Astrocyte (in vitro differentiated cells and primary cell): Measurements from ENCODE around the gene LHX1. TPM values are rescaled to one million over a fixed set of nuclear protein-coding genes. Genes with fewer than 3 reads are reported as not detected.

Experiments used
- DNase-seq: peaks from one replicate; pipeline ENCODE4 v3.0.0-alpha.2; 2010; ENCODE audit warnings: low read depth
- FAIRE-seq: peaks from 2 replicates; lab custom pipeline; 2011; peaks lifted over from hg19 to GRCh38; lab: Jason Lieb, UNC
- H2AFZ ChIP-seq: 2 replicates; pipeline ENCODE4 v1.6.0; 2012; ENCODE audit warnings: low read depth, low read length, inconsistent platforms
- H3K27ac ChIP-seq: 2 replicates; pipeline ENCODE4 v1.5.1; 2011; ENCODE audit warnings: low read depth, low read length, inconsistent platforms
- H3K27me3 ChIP-seq: 2 replicates; pipeline ENCODE4 v1.6.0; 2011; ENCODE audit warnings: low read length, inconsistent platforms; ENCODE audit not compliant: insufficient read depth
- H3K36me3 ChIP-seq: 2 replicates; pipeline ENCODE4 v1.5.1; 2011; ENCODE audit warnings: low read length, inconsistent platforms; ENCODE audit not compliant: insufficient read depth
- H3K4me1 ChIP-seq: 2 replicates; pipeline ENCODE4 v1.5.1; 2011; ENCODE audit warnings: low read length, inconsistent platforms; ENCODE audit not compliant: insufficient read depth
- H3K4me2 ChIP-seq: 2 replicates; pipeline ENCODE4 v1.6.0; 2012; ENCODE audit warnings: low read length, inconsistent platforms
- H3K4me3 ChIP-seq: 2 replicates; pipeline ENCODE4 v1.5.1; 2011; ENCODE audit warnings: low read depth, mild to moderate bottlenecking, low read length, inconsistent platforms; ENCODE audit not compliant: insufficient read depth
- H3K79me2 ChIP-seq: 2 replicates; pipeline ENCODE4 v1.6.0; 2012; ENCODE audit warnings: mild to moderate bottlenecking, low read length, inconsistent platforms; ENCODE audit not compliant: insufficient read depth
- H3K9ac ChIP-seq: 2 replicates; pipeline ENCODE4 v1.6.0; 2012; ENCODE audit warnings: mild to moderate bottlenecking, low read length, inconsistent platforms
- H3K9me3 ChIP-seq: 2 replicates; pipeline ENCODE4 v1.5.1; 2012; ENCODE audit warnings: low read depth, mild to moderate bottlenecking, low read length, inconsistent platforms; ENCODE audit not compliant: insufficient read depth
- H4K20me1 ChIP-seq: 2 replicates; pipeline ENCODE4 v1.6.0; 2012; ENCODE audit warnings: low read length, inconsistent platforms; ENCODE audit not compliant: insufficient read depth
- H3K27ac Mint-ChIP-seq: one replicate; pipeline ENCODE4 v1.8.0; 2021; ENCODE audit warnings: mild to moderate bottlenecking, mixed read lengths; ENCODE audit not compliant: unreplicated experiment
- H3K27me3 Mint-ChIP-seq: one replicate; pipeline ENCODE4 v1.8.0; 2021; ENCODE audit warnings: low read depth, mixed read lengths; ENCODE audit not compliant: unreplicated experiment
- H3K36me3 Mint-ChIP-seq: one replicate; pipeline ENCODE4 v1.8.0; 2021; ENCODE audit warnings: low read depth, mixed read lengths; ENCODE audit not compliant: unreplicated experiment
- H3K4me1 Mint-ChIP-seq: one replicate; pipeline ENCODE4 v1.8.0; 2021; ENCODE audit warnings: low read depth, mixed read lengths; ENCODE audit not compliant: unreplicated experiment
- H3K4me3 Mint-ChIP-seq: one replicate; pipeline ENCODE4 v1.8.0; 2021; ENCODE audit warnings: mild to moderate bottlenecking, moderate library complexity, mixed read lengths; ENCODE audit not compliant: unreplicated experiment
- H3K9me3 Mint-ChIP-seq: one replicate; pipeline ENCODE4 v1.8.0; 2021; ENCODE audit warnings: mild to moderate bottlenecking, mixed read lengths; ENCODE audit not compliant: unreplicated experiment
- CTCF ChIP-seq: IDR thresholded peaks from 2 replicates; pipeline ENCODE4 v1.5.1; 2011; ENCODE audit warnings: low read depth, mild to moderate bottlenecking, inconsistent platforms, low read length, moderate library complexity; ENCODE audit not compliant: insufficient read depth
- EZH2 ChIP-seq: IDR thresholded peaks from 2 replicates; pipeline ENCODE4 v1.6.1; 2012; ENCODE audit warnings: mild to moderate bottlenecking, low read length, inconsistent platforms; ENCODE audit not compliant: insufficient read depth
- total RNA-seq: library from RNA; stranded (reverse); gene quantifications from 2 replicates; pipeline ENCODE4 v1.2.1, GENCODE V29; 2021

The LHX1 gene
- total RNA-seq, 1 donor from 2014 or later = 10.8 TPM

GRCh38 chr17:36939802-36940312, 2.6 kb downstream of the LHX1 start:
- Mint-ChIP-seq H3K4me1 (peaks cover 5% of the 10 kb centered on the region), H3K4me3 (peak overlapping the region; percentile 85), H3K36me3 (peaks cover 16% of the 10 kb centered on the region), H3K9me3 (peaks cover 22% of the 10 kb centered on the region), H3K27ac (peak overlapping the region; percentile 26), H3K27me3 (peaks cover 55% of the 10 kb centered on the region)
- no peak overlapping the region for H3K9ac ChIP-seq
- H3K79me2 ChIP-seq = no peaks in the 10 kb centered on the region
- H3K4me1 ChIP-seq = peaks cover 15% of the 10 kb centered on the region
- H4K20me1 ChIP-seq = peaks cover 27% of the 10 kb centered on the region
- H3K9me3 ChIP-seq = peaks cover 7% of the 10 kb centered on the region
- no peak for TF ChIP-seq EZH2
- TF ChIP-seq CTCF = no peak
- H3K4me2 ChIP-seq = no peak overlapping the region
- no peak overlapping the region for H3K4me3 ChIP-seq
- no peaks in the 10 kb centered on the region for H3K36me3 ChIP-seq
- no peak overlapping the region for H3K27ac ChIP-seq
- no peak overlapping the region for H2AFZ ChIP-seq
- H3K27me3 ChIP-seq = peaks cover 97% of the 10 kb centered on the region
- FAIRE-seq (no peak), DNase-seq (no peak)

DNA sequence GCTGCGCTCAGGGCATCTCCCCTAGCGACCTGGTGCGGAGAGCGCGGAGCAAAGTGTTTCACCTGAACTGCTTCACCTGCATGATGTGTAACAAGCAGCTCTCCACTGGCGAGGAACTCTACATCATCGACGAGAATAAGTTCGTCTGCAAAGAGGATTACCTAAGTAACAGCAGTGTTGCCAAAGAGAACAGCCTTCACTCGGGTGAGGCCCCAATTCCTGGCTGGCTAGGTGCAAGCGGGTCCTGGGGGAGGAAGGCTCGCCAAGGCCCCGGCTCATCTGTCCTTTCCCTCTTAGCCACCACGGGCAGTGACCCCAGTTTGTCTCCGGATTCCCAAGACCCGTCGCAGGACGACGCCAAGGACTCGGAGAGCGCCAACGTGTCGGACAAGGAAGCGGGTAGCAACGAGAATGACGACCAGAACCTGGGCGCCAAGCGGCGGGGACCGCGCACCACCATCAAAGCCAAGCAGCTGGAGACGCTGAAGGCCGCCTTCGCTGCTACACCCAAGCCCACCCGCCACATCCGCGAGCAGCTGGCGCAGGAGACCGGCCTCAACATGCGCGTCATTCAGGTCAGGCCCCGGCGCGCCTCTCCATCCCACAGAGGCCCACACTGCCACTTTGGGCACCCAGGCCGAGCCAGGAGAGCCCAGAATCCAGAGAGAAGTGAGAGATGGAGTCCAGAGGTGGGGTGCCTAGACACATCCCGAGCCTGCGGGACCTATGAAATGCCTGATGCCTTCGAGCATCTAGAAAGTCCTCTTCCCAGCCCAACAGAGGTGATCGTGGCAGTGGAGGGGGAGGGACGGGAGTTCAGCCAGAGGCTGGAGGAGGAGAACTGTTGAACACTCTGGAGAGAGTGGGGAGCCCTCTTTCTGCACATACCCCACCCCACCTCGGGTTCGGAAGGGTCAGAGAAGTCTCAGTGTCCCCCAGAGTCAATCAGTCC, 3.3 kb downstream of the LHX1 start:
- H3K27ac ChIP-seq = no peak overlapping the region
- H3K9me3 ChIP-seq = peaks cover 7% of the 10 kb centered on the region
- H3K36me3 Mint-ChIP-seq = peaks cover 16% of the 10 kb centered on the region
- peaks cover 97% of the 10 kb centered on the region for H3K27me3 ChIP-seq
- peaks cover 5% of the 10 kb centered on the region for H3K4me1 Mint-ChIP-seq
- no peak overlapping the region for H3K4me2 ChIP-seq
- H3K36me3 ChIP-seq = no peaks in the 10 kb centered on the region
- peak overlapping the region; percentile 26 for H3K27ac Mint-ChIP-seq
- H3K9me3 Mint-ChIP-seq = peaks cover 18% of the 10 kb centered on the region
- H3K4me1 ChIP-seq = peaks cover 8% of the 10 kb centered on the region
- H3K4me3 Mint-ChIP-seq = peak overlapping the region; percentile 75
- DNase-seq = no peak
- H3K79me2 ChIP-seq = no peaks in the 10 kb centered on the region
- H3K4me3 ChIP-seq = no peak overlapping the region
- TF ChIP-seq EZH2 = peak; percentile 45
- TF ChIP-seq CTCF = no peak
- H4K20me1 ChIP-seq = peaks cover 21% of the 10 kb centered on the region
- peaks cover 58% of the 10 kb centered on the region for H3K27me3 Mint-ChIP-seq
- no peak overlapping the region for H3K9ac ChIP-seq
- H2AFZ ChIP-seq = no peak overlapping the region
- FAIRE-seq = no peak
